Transverse colon (tissue), 4 donors: Measurements from ENCODE around the gene EVPL. TPM values are rescaled to one million over a fixed set of nuclear protein-coding genes. Genes with fewer than 3 reads are reported as not detected.
"Not testable (repeated sequence)": the region's sequence is repeated elsewhere in the genome, so short reads cannot be mapped to it uniquely, and the experiment has no call there.

Experiments
- DNase-seq: peaks from one replicate; pipeline ENCODE4 v3.0.0-alpha.2; 2019
- H3K27ac ChIP-seq, 4 donors: fragments of 200-600 bp; sonication (generic); 2 replicates each; pipeline ENCODE4 v1.5.1; 2016 to 2018; ENCODE audit warnings: inconsistent platforms in 4 of 4
- H3K27me3 ChIP-seq: fragments of 200-600 bp; sonication (generic); 2 replicates; pipeline ENCODE4 v1.5.1; 2017; ENCODE audit warnings: inconsistent platforms
- H3K36me3 ChIP-seq, 4 donors: fragments of 200-600 bp; sonication (generic); 2 replicates each; pipeline ENCODE4 v1.5.1; 2017 to 2019; ENCODE audit warnings: inconsistent platforms in 4 of 4
- H3K4me1 ChIP-seq, 4 donors: fragments of 200-600 bp; sonication (generic); 2 replicates each; pipeline ENCODE4 v1.5.1; 2017 to 2020; ENCODE audit warnings: inconsistent platforms in 4 of 4
- H3K4me3 ChIP-seq, 4 donors: fragments of 200-600 bp; sonication (generic); 1 replicate in 1 of 4; 2 replicates in 3 of 4; pipeline versions ENCODE4 v1.5.1 to v1.6.1; 2017 to 2019; ENCODE audit warnings: inconsistent platforms in 4 of 4
- H3K9me3 ChIP-seq, 2 donors: fragments of 200-600 bp; sonication (generic); 2 replicates each; pipeline ENCODE4 v1.5.1; 2017 to 2019; ENCODE audit warnings: inconsistent platforms in 2 of 2
- CTCF ChIP-seq, 5 experiments: fragments of 200-600 bp in 3 of 5; fragments of 450-650 bp in 2 of 5; sonication (generic) in 3 of 5; IDR thresholded peaks; 1 replicate in 2 of 5; 2 replicates in 3 of 5; pipeline ENCODE4 v1.5.1; 2016 to 2017; ENCODE audit warnings: antibody characterized with exemption in 5 of 5, inconsistent platforms in 3 of 5, mild to moderate bottlenecking in 2 of 5, moderate library complexity in 1 of 5
- EP300 ChIP-seq: sonication (generic); formaldehyde crosslinking; IDR thresholded peaks from one replicate; pipeline ENCODE4 v1.6.1; 2017; ENCODE audit warnings: antibody characterized with exemption, low read depth
- POLR2A ChIP-seq: fragments of 450-650 bp; IDR thresholded peaks from one replicate; pipeline ENCODE4 v1.6.1; 2016; ENCODE audit warnings: antibody characterized with exemption, mild to moderate bottlenecking, moderate library complexity
- POLR2AphosphoS5 ChIP-seq, 3 donors: sonication (generic); formaldehyde crosslinking; IDR thresholded peaks; one replicate each; pipeline ENCODE4 v1.6.1; 2016; ENCODE audit warnings: antibody characterized with exemption in 3 of 3
- WGBS, 2 donors: methylation state at CpG; one replicate each; pipeline ENCODE4 v1.1.5; 2018; ENCODE audit warnings: low coverage in 1 of 2; 5-methylcytosine and 5-hydroxymethylcytosine counted together
- in situ Hi-C, 4 donors: fragments of 200-750 bp; cut with MboI; loops; one replicate each; pipeline versions ENCODE4 v1.15.0 to v1.15.1; 2017; ENCODE audit warnings: low sequenced_read_pairs in 3 of 4, low pct_ligation_motif_present in 1 of 4, low pct_unique_long_range_greater_than_20kb in 1 of 4
- intact Hi-C: fragments of 100-400 bp; cut with DNase I; formaldehyde crosslinking; loops from one replicate; pipeline ENCODE4 v1.15.1; 2023; ENCODE audit warnings: low total_unique reads
- total RNA-seq, 4 donors: library from RNA; depleted of rRNA; stranded (reverse); fragments of >200 nt; gene quantifications; one replicate each; pipeline ENCODE4 v1.1.0, GENCODE V29; 2016

The EVPL gene
- total RNA-seq, 4 donors from 2014 or later: 17.1 to 23.7 (median 20.6) TPM

GRCh38 chr17:75979705-75980187 lies 47.4 kb downstream of the EVPL start:
- Histone ChIP-seq H3K9me3 (no peaks in the 10 kb centered on the region), H3K4me1 (peaks cover 0 to 55% (median 44%) of the 10 kb centered on the region in 4 donors), H3K36me3 (no peaks in the 10 kb centered on the region), H3K27me3 (no peaks in the 10 kb centered on the region), H3K4me3 (peak overlapping the region; percentile 12 to 84 (median 75)), H3K27ac (peak overlapping the region; percentile 97 to 98 (median 98))
- intact Hi-C loops (no loop called here), in situ Hi-C loops (loop anchor here in 1 of 4 donors (10.0 kb wide), 1 partner anchor 65 kb away; no protein-coding TSS in a partner anchor)
- 0 to 6% methylated on average over 3 to 19 of the region's 19 CpGs for WGBS, 2 donors
- TF ChIP-seq POLR2A (no peak), EP300 (no peak), CTCF (IDR thresholded peaks at IDR 0.05) (no peak), POLR2AphosphoS5 (IDR thresholded peaks at IDR 0.05) (no peak)
- DNase-seq: no peak

- 0% methylated on average over 2 to 61 of the region's 72 CpGs for WGBS, 2 donors
- DNase-seq: peak; percentile 98
- Histone ChIP-seq H3K27me3 (no peaks in the 10 kb centered on the region), H3K9me3 (no peaks in the 10 kb centered on the region), H3K4me1 (peaks cover 0 to 58% (median 44%) of the 10 kb centered on the region in 4 donors), H3K4me3 (peak within 1 kb of the TSS; percentile 73 to 84 (median 78)), H3K27ac (peak within 1 kb of the TSS; percentile 97 to 98 (median 98)), H3K36me3 (no peaks in the 10 kb centered on the region)
- peak; percentile 94 for TF ChIP-seq POLR2A
- TF ChIP-seq CTCF (IDR thresholded peaks at IDR 0.05): peak; percentile 23 to 77 (median 32)
- peak; percentile 93 to 98 (median 97) for TF ChIP-seq POLR2AphosphoS5 (IDR thresholded peaks at IDR 0.05)
- TF ChIP-seq EP300: no peak
- in situ Hi-C loops: no loop called here
- intact Hi-C loops: no loop called here
Measured at GRCh38 chr17:75978938-75979704, 48.0 kb downstream of the EVPL start, which contains the start of the genes ACOX1 and TEN1. ACOX1 (minus strand) TSS chr17:75979166; CDS start chr17:75979073, 93 bp downstream. TEN1 (plus strand) TSS chr17:75979240; CDS start chr17:75986193, 6,953 bp downstream.

- TF ChIP-seq POLR2AphosphoS5 (IDR thresholded peaks at IDR 0.05): peak in 2 of 3 donors; percentile 48 to 85
- TF ChIP-seq EP300: no peak
- TF ChIP-seq POLR2A: peak; percentile 61
- no peak for DNase-seq
- peak overlapping the region; percentile 51 to 98 (median 82) for H3K27ac ChIP-seq
- in situ Hi-C loops (no loop called here), intact Hi-C loops (no loop called here)
- peaks cover 0 to 51% (median 40%) of the 10 kb centered on the region in 4 donors for H3K4me1 ChIP-seq
- 48 to 53% methylated on average over 9 of the region's 9 CpGs for WGBS, 2 donors
- peak overlapping the region in 1 of 4 donors; percentile 77 for H3K4me3 ChIP-seq
- no peaks in the 10 kb centered on the region for H3K9me3 ChIP-seq
- peaks cover 0 to 6% (median 2%) of the 10 kb centered on the region in 4 donors for H3K36me3 ChIP-seq
- no peaks in the 10 kb centered on the region for H3K27me3 ChIP-seq
Measured at GRCh38 chr17:75976175-75976848, 50.8 kb downstream of the EVPL start.

DNA sequence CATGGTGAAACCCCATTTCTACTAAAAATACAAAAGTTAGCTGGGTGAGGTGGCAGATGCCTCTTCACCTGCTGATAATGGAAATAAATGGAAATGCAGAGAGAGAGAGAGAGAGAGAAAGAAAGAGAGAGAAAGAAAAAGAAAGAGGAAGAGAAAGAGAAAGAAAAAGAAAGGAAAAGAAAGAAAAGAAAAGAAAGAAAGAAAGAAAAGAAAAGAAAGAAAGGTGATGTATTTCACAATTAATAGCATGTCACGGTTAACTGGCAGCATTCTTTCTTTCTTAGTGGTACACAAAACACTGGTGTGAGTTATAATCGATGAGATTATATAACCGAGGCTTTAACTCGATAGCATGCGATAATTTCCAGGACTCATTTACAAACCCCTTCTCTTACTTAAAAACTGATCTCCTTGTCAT lies 51.3 kb downstream of the EVPL start:
- no peak for DNase-seq
- intact Hi-C loops: no loop called here
- H3K27ac ChIP-seq: peak overlapping the region; percentile 51 to 98 (median 82)

GRCh38 chr17:75975187-75975586 lies 51.9 kb downstream of the EVPL start:
- H3K4me3 ChIP-seq, intact Hi-C loops, in situ Hi-C loops, H3K27me3 ChIP-seq, H3K36me3 ChIP-seq, DNase-seq, H3K9me3 ChIP-seq: not testable (repeated sequence)
- 93 to 94% methylated on average over 2 to 6 of the region's 6 CpGs for WGBS, 2 donors
- H3K4me1 ChIP-seq: peaks cover 0 to 46% (median 34%) of the 10 kb centered on the region in 4 donors
- peak overlapping the region; percentile 51 to 98 (median 82) for H3K27ac ChIP-seq

More for the DNA sequence above, 51.3 kb downstream of the EVPL start:
- 45 to 55% methylated on average over 5 of the region's 5 CpGs for WGBS, 2 donors
- in situ Hi-C loops: no loop called here
- Histone ChIP-seq H3K4me3 (peak overlapping the region in 1 of 4 donors; percentile 77), H3K27me3 (no peaks in the 10 kb centered on the region), H3K4me1 (peaks cover 0 to 47% (median 39%) of the 10 kb centered on the region in 4 donors), H3K36me3 (peaks cover 0 to 6% (median 2%) of the 10 kb centered on the region in 4 donors), H3K9me3 (no peaks in the 10 kb centered on the region)
- no peak for TF ChIP-seq POLR2A
